Daoy (cell line): Measurements from ENCODE around the gene ILF3. TPM values are rescaled to one million over a fixed set of nuclear protein-coding genes. Genes with fewer than 3 reads are reported as not detected.
A peak's percentile ranks its signal among the peaks of the same experiment; 100 is the strongest.
"Not testable (repeated sequence)": the region's sequence is repeated elsewhere in the genome, so short reads cannot be mapped to it uniquely, and the experiment has no call there.

Experiments
- DNase-seq: peaks from one replicate; pipeline ENCODE4 v3.0.0-alpha.2; 2015; ENCODE audit warnings: low read depth
- total RNA-seq: library from RNA; depleted of rRNA; stranded (reverse); fragments of >200 nt; shearing (Covaris generic); gene quantifications from 2 replicates; pipeline ENCODE4 v1.2.3, GENCODE V29; 2014

The ILF3 gene
- total RNA-seq, 1 experiment from 2014 or later, result 195 TPM

- no peak for DNase-seq
These were observed 11.5 kb upstream of the ILF3 start for GRCh38 chr19:10642473-10643171.

DNA sequence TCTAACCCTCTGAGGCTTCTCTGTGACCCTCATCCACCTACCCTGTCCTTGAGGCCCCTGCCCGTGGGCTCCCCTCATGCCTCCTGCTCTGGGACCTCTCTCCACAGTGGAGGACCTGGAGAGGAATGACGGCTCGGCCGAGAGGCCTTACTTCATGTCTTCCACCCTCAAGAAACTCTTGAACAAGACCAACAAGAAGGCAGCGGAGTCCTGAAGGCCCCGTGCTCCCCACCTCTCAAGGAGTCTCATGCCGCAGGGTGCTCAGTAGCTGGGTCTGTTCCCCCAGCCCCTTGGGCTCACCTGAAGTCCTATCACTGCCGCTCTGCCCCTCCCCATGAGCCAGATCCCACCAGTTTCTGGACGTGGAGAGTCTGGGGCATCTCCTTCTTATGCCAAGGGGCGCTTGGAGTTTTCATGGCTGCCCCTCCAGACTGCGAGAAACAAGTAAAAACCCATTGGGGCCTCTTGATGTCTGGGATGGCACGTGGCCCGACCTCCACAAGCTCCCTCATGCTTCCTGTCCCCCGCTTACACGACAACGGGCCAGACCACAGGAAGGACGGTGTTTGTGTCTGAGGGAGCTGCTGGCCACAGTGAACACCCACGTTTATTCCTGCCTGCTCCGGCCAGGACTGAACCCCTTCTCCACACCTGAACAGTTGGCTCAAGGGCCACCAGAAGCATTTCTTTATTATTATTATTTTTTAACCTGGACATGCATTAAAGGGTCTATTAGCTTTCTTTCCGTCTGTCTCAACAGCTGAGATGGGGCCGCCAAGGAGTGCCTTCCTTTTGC lies 10.8 kb upstream of the ILF3 start:
- DNase-seq, result no peak

DNA sequence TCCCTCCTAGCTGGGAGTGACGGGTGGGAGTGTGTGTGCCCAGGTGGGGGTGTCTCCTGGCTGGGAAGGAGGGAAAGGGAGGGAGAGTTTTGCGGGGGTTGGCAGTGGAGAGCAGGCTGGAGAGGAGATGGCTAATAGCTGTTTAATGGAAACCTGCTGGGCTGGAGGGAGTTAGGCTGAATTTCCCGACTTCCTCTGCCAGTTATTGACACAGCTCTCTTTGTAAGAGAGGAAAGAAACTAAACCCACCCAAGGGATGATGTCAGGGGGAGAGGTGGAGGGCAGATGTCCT lies 10.2 kb upstream of the ILF3 start:
- no peak for DNase-seq

DNA sequence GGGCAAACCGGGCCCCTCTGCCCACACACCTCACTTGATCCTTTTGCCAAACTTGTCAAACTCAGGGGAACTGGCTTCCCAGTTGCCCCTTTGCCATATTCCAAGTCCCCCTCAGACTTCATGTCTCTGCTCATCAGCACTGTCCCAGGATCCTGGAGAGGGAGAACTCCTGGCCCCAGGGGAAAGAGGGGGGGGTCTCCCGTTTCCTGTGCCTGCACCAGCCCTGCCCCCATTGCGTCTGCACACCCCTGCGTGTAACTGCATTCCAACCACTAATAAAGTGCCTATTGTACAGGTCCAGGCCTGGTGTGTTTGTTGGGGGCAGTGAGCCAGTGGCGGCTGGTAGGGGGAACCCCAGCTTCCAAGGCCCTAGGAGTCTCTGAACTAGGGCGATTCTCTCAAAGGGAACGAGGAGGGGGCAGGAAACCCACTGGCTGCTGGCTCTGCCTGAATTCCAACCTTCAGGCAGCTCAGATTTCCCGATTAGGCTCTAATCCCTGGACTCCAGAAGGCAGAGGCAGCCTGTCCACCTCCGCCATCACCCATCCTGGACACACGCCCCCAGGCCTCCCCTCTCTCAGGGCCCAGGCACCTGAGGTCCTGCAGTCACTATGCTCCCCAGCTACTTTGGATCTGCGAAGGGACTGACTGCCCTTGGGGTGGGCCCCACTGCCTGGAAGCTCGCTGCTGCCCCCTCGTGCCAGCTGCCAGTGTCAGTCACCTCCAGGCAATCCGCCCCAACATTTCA lies 9.7 kb upstream of the ILF3 start:
- peak; percentile 87 for DNase-seq

GRCh38 chr19:10646456-10647159 lies 7.5 kb upstream of the ILF3 start:
- no peak for DNase-seq

GRCh38 chr19:10648360-10648759 lies 5.8 kb upstream of the ILF3 start:
- DNase-seq, result no peak

DNA sequence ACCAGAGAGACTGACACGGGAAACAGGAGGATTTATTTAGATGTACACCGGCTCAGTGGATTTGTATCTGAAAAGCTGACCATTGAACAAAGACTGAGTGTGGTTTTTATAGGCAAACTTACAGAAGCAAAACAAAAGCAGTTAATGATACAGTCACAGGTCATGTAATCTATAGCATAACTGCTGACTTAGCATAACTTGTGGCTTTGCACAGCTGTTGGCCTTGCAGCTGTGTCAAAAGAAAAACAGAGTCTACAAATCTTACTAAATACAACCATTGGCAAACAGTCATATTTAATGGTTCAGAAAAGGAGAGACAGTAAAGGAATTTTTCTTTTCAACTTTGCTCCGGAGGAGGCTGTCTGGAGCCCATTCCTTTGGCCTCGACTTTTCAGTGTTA lies 2.3 kb upstream of the ILF3 start:
- no peak for DNase-seq

DNA sequence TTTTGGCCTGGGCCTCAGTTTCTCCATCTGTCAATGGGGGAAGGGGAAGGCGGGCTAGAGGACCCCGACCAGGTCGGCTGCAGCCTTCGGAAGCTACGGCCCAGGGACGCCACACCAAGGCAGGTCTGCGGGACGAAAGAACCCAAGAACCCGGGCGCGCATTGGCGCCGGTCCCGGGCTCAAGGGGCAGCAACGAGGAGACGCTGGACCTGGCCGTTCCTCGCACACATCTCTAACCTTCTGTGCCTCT lies 739 bp upstream of the ILF3 start:
- no peak for DNase-seq

DNA sequence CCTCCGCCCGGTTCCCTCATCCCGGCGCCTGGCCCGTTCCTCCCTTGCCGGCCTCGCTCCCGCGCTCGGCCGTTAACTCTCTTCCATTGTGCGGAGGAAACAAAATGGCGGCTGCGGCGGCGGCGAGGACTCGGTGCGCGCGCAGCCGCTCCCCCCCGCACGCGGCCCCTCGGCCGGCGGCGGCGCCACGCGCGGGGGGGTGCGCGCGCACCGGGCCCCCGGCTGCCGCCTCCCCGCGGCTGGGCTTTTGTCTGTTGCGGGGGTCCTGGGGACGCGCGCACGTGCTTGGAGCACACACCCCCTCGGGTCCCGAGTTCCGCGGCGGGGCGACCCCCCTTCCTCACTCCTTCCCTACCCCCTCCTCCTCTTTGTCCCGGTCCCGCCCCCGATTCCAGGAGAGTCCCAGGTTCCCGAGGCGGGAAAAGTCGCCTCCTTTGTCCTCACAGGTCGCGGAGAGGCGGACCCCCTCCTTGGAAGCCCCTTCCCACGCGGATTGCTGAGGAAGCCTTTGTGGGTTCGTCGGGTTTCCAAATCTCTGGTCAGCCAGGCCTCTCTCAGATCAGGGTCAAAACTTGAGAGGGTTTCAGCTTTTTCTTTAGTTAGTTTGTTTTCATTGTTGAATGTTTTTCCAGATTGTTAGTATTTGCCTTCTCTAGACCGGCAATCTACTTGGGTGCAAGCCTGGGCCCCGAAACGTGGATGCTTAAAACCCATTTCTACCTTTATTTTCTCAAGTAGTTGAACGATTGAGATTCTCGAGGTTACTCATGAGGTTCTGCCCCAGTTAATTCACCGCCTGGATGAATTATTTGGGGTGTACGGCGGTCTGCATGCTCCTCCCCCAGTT lies 687 bp downstream of the ILF3 start:
- peak; percentile 57 for DNase-seq

DNA sequence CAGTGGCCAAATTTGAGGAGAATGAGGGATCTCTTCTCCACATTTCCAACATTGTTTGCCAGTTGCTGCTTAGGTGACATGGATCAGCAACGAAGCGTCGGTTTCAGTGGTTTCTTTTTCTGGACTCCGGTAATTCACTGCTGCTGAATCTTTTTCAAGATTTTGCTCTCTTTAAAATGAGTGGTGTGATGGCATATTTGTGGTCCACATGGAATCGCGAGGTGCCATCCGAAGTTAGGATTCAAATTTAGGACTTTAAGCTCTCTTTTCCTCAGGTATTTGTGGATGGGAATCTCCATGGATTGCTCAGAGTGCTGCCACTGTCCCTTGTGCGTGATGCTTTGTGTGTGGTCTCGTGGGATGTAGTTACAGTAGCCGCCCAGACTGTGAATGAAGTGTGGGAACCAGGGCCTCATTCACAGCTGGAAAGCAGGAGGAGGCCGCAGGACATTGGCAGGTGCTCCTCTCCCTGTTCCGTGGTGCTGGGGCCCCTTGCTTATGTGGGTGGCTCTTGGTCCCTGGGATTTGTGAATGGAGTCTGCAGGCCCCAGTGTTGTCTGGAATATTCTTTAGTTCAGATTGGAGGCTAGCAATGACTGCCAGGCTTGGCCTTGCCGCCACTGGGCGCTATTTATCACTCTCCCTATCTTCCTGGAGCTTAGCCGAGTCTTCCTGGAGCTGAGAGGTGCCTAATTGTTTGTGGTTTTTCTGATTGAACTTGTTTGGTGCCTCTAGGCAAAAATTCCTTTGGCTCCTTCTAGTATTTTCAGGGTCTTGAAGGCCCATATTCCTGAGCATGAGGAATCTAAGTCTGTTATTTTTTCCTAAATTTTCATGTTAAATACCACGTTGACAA lies 1.5 kb downstream of the ILF3 start:
- peak; percentile 42 for DNase-seq

DNA sequence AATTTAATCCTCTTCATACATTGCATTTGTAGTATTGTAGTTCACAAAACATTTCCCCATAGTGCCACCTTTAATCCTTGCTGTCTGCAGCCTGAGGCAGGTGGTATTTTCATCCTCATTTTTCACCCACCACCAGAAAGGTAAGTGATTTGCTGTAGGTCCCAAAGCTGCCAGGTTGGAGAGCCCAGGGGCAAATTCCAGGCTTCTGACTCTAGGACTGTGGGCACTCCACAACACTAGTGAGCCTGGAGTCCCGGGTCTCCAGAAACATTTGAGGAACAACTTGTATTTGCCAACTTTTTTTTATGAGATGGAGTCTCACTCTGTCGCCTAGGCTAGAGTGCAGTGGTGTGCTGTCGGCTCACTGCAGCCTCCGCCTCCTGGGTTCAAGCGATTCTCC lies 6.2 kb downstream of the ILF3 start:
- DNase-seq, result no peak

- no peak for DNase-seq
These were observed 7.8 kb downstream of the ILF3 start for GRCh38 chr19:10661946-10662345.

GRCh38 chr19:10662384-10663251 lies 8.5 kb downstream of the ILF3 start:
- DNase-seq, result no peak

GRCh38 chr19:10663252-10663563 lies 9.1 kb downstream of the ILF3 start:
- DNase-seq, result not testable (repeated sequence)

- DNase-seq, result no peak
These were observed 13.7 kb downstream of the ILF3 start for GRCh38 chr19:10667867-10668266.

DNA sequence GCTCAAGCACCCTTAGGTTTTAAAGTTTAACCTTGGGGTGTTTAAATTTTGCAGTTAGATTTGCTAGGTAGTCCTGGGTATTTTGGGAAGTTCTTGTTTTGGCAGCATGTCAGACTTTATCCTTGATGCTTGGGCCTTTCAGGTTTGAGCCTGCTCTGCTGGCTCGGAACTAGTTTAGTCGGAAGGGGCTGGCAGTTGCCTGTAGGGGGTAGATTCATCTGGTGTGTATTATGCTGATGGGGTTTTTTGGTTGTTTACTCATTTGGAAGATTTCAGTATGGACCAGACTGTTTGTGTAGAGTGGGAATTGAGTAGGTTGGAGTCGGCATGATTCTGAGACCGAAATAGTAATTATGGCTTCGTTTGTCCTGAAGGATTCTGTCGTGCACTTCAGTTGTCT lies 15.1 kb downstream of the ILF3 start:
- no peak for DNase-seq

GRCh38 chr19:10670182-10670581 lies 16.0 kb downstream of the ILF3 start:
- no peak for DNase-seq

GRCh38 chr19:10670876-10671804 lies 17.0 kb downstream of the ILF3 start:
- no peak for DNase-seq

DNA sequence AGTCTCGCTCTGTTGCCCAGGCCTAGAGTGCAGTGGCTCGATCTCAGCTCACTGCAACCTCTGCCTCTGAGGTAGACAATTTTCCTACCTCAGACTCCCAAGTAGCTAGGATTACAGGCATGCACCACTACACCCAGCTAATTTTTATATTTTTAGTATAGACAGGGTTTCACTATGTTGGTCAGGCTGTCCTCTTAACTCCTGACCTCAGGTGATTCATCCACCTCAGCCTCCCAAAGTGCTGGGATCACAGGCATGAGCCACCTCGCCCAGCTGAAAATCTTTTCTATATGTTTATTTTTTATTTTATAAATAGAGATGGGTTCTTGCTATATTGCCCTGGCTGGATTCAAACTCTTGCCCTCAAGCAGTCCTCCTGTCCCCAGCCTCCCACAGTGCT lies 17.8 kb downstream of the ILF3 start:
- DNase-seq, result not testable (repeated sequence)
